ENCODE results near the gene NRSN2.
A peak's percentile ranks its signal among the peaks of the same experiment; 100 is the strongest.
"Not testable (repeated sequence)": the region's sequence is repeated elsewhere in the genome, so short reads cannot be mapped to it uniquely, and the experiment has no call there.

NRSN2 gene

DNA sequence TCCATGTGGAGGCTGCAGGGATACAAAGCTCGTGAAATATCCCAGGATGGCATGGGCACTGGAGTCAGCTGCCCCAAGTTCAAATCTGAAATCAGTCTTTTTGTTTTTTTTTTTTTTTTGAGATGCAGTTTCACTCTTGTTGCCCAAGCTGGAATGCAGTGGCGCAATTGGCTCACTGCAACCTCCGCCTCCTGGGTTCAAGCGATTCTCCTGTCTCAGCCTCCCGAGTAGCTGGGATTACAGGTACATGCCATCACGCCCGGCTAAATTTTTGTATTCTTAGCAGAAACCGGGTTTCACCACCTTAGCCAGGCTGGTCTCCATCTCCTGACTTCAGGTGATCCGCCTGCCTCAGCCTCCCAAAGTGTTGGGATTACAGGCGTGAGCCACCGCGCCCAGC lies 30.7 kb downstream of the NRSN2 start:
- DNase-seq = not testable (repeated sequence)

DNA sequence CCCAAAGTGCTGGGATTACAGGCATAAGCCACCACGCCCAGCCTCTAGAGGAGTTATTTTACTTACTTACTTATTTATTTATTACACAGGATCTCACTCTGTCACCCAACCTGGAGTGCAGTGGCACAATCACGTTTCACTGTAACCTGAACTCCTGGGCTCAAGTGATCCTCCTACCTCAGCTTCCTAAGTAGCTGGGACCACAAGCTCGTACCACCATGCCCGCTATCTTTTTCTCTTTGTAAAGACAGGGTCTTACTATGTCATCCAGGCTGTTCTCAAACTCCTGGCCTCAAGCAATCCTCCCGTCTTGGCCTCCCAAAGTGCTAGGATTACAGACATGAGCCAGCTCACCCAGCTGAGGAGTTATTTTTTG lies 32.0 kb downstream of the NRSN2 start:
- DNase-seq = no peak

DNA sequence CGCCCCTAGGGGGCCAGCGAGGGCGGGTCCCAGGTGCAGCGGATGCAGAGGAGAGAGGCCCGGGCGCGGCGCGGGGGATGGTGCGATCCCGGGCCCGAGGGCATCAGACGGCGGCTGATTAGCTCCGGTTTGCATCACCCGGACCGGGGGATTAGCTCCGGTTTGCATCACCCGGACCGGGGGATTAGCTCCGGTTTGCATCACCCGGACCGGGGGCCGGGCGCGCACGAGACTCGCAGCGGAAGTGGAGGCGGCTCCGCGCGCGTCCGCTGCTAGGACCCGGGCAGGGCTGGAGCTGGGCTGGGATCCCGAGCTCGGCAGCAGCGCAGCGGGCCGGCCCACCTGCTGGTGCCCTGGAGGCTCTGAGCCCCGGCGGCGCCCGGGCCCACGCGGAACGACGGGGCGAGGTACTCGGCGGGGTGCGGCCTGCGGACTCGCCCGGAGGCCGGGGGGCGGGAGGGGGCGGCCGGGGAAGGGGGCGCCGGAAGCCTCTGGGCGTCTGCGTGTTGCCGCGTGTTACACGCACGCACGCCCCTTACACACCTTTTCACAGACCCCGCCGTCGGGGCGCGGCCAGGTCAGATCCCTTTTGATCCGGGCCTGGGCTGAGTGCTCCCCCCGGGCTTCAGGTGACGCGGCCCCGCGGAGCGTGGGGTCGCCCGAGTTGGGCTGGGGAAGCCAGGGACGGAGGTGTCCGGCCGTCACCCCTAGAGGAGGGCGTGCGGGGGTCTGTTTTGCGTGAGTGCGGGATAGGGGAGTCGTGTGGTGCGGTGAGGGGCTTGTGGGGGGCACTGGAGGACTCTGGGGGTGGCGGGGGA lies 34.1 kb downstream of the NRSN2 start:
- peak; percentile 66 for DNase-seq

DNA sequence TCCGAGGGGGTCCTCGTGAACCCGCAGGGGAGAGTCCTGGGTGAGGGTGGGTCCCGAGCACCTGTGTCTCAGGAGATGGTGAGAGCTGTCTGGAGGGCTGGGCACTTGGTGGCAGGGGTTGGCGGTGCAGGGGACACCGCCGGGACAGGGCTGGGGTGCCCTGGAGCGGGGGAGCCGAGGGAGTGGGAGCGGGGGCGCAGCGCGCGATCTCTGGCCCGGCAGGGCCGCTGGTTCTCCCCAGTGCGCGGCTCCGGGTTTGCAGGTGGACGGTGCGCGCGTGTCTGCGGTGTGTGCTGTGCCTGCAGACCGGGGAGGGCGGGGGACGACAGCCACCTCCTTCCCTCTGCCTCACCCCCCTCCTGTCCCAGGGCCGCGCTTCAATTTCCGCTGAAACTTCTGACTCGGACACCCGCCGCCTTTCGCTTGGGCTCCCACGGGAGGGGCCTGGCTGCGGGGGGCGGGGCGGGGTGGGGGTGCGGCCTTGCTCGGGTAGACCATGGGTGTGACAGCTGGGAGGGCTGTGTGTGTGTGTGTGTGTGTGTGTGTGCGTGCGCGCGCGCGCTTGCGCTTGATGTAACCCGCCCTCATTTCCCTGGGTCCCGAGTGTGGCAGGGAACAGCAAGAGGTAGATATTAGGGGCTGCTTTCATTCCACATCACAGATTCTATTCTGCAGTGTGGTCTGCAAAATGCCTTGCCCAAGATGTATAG lies 34.8 kb downstream of the NRSN2 start:
- peak; percentile 84 for DNase-seq

DNA sequence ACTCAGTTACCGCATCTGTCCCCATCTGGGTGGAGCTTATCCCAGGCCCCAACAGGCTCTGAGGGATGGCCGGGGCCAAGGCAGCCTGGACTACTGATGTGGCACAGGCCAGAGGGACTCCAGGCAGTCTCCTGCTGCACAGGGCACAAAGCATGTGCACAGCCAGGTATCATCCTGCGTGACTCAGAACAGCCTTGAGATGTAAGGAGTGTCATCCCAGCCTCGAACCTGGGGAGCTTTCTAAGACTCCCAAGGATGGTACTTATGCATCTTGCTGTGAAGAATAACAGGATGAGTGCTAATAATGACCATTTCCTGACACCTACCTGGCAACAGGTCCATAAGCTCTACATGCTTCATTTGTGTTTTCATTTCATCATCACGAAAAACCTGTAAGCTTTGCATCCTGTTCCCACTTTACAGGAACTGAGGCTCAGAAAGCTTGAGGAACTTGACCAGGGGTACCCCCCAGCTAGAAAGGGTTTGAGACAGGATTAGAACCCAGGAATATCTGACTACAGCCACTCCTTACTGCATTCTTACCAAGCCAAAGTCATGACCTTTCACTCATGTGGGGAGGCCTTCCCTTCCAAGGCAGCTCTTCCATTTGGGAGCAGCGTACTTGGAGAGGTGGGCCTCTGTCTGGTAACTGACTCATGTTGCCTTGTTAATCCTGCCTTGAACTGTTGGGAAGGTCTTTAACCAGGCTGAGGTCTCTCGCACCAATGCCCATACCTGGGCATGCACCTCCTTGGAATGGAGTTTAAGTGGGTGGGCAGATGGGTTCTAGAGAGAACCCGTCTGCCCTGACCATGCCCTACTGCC lies 35.6 kb downstream of the NRSN2 start:
- no peak for DNase-seq

DNA sequence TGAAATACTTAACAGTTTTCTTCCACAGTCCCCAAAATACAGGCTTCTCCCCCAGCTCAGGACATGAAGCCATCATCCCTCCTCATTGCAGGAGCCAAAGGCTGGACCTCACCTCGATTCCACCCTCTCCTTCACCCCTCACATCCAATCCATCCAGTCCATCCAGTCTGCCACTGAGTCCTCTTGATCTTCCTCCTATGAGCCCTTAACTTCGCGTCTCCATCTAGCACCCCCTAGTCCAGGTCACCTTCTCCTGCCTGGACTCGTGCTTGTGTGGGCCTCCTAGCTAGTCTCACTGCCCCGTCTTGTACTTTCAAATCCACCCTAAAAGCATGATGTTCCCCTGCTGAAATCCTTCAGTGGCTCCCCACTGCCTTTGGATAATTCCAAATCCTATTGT lies 37.0 kb downstream of the NRSN2 start:
- no peak for DNase-seq

DNA sequence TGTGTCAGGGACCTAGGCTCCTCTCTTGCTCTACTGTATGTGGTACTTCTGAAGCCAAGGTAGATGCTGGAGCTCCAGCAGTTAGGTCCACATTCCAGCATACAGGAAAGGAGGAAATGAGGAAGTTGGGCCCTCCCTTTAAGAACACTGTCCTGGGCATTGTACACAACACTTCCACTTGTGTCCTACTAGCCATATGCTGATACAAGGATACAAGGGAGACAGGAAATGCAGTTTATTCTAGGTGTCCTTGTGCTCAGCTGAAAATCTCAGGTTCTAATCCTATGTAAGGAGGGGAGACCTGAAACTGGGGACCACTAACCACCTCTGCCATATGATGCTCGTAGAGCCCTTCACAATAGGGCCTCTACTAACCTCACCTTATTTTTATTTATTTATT lies 37.8 kb downstream of the NRSN2 start:
- DNase-seq = no peak

DNA sequence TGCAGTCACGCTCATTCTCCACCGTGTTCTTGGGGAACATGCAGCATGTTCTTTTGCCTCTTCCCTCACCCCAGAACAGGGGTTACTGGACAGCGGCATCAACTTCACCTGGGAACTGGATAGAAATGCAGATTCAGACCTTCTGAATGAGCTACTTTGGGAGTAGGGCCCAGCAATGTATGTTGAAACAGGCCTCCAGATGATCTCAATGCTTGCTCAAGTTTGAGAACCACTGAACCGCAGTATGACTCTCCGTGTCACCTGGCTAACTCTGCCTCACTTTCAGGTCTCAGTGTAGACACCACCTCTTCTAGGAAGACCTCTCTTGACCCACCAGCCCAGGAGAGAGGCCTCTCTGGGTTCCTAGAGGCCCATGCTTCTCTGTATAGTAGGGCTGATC lies 38.5 kb downstream of the NRSN2 start:
- DNase-seq = no peak

DNA sequence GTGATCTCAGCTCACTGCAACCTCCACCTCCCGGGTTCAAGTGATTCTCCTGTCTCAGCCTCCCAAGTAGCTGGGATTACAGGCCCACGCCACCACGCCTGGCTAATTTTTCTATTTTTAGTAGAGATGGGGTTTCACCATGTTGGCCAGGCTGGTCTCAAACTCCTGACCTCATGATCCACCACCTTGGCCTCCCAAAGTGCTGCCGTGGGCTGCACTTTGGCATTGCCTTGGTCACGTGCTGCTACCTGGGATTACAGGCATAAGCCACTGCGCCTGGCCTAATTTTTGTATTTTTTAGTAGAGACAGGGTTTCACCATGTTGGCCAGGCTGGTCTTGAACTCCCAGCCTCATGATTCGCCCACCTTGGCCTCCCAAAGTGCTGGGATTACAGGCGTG lies 39.7 kb downstream of the NRSN2 start:
- not testable (repeated sequence) for DNase-seq

DNA sequence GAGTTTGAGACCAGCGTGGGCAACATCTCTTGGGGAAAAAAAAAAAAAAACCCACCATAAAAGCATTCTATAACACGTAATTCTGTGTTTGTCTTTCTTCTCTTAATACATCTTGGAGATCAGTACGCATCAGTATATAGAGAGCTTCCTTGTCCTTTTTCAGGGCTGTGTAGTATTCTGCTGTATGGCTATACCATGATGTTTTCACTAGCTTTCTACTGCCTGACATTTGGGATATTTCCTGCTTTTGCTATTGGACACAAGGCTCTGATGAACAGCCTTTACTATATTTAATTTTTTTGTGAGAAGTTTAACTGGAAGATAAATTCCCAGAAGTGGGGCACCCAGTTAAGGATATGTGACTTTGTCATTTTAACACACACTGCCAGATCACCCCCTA lies 40.6 kb downstream of the NRSN2 start:
- DNase-seq = no peak

DNA sequence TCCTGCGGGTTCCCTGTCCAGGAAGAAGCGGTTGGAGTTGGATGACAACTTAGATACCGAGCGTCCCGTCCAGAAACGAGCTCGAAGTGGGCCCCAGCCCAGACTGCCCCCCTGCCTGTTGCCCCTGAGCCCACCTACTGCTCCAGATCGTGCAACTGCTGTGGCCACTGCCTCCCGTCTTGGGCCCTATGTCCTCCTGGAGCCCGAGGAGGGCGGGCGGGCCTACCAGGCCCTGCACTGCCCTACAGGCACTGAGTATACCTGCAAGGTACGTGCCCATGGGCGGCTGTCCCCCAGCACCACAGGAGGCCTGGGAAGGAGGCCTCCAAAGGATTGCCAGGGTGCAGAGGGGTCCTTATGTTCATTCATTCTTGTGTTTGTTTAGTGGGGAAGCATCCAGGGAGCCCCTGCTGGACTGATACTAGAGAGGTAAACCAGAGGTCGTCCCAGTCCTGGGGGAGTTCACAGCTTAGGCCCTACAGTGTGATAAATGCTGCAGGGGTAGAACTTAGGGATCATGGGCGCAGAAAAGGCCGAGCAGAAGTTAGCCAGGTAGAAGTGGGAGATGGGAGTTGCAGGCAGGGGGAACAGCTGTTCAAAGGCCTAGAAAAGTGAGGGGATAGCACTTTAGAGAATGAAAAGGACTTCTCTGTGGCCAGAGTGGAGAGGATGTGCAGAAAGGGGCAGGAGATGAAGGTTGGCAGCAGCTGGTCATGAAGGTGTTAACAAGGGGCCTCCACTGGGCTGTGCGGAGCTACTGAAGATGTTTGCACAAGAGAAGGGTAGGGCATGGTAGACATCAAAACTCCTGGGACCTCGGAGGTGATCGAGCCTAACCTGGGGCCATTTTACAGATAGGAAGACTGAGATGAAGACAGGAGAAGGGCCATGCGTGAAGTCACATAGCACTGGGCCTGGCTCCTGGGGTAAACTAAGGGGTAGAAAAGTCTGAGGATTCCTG lies 41.4 kb downstream of the NRSN2 start:
- no peak for DNase-seq

DNA sequence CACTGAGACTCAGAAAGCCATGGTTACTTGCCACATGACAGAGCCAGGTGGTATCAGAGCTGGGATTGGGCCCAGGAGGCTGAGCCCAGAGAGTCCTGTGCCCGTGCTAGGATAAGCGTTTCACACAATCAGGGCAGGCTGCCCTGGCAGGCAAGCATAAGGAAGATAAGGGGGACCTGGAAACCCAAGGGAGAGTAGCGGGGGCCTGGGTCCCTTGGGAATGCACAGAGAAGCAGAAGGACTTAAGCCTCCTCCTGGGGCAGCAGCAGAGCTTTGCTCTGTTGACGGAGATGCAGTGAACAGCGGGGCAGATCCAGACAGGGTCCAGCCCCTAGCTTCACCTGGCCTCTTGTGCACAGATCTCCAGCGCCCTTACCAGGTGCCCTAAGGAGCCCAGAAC lies 42.3 kb downstream of the NRSN2 start:
- DNase-seq = no peak

DNA sequence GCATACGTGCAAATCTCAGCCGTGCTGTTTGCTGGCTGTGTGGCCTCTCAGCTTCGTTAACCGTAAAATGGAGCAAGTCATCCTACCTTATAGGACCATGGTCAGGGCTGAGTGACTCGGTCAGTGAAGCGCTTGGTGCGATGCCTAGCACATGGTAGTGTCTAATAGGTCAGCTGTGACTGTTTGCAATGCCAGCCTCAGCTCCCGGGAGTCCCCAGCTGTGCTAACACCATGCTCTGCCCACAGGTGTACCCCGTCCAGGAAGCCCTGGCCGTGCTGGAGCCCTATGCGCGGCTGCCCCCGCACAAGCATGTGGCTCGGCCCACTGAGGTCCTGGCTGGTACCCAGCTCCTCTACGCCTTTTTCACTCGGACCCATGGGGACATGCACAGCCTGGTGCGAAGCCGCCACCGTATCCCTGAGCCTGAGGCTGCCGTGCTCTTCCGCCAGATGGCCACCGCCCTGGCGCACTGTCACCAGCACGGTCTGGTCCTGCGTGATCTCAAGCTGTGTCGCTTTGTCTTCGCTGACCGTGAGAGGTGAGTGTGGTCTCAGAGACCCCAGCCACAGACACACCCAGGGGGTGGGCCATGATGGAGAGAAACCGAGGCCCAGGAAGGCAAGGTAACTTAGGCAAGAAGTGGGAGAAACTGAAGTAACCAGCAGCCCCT lies 44.3 kb downstream of the NRSN2 start:
- DNase-seq = no peak

DNA sequence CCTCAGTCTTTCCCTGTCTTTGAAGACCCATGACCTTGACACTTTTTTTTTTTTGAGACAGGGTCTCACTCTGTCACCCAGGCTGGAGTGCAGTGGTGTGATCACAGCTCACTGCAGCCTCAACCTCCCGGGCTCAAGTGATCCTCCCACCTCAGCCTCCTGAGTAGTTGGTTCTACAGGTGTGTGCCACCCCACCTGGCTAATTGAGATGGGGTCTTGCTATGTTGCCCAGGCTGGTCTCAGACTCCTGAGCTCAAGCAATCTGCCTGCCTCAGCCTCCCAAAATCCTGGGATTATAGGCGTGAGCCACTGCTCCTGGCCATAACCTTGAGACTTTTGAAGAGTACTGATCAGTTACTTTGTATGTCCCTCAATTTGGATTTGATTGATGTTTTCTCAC lies 46.4 kb downstream of the NRSN2 start:
- DNase-seq = not testable (repeated sequence)

DNA sequence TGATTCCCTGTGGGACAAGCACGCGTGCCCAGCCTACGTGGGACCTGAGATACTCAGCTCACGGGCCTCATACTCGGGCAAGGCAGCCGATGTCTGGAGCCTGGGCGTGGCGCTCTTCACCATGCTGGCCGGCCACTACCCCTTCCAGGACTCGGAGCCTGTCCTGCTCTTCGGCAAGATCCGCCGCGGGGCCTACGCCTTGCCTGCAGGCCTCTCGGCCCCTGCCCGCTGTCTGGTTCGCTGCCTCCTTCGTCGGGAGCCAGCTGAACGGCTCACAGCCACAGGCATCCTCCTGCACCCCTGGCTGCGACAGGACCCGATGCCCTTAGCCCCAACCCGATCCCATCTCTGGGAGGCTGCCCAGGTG lies 49.3 kb downstream of the NRSN2 start:
- no peak for DNase-seq

DNA sequence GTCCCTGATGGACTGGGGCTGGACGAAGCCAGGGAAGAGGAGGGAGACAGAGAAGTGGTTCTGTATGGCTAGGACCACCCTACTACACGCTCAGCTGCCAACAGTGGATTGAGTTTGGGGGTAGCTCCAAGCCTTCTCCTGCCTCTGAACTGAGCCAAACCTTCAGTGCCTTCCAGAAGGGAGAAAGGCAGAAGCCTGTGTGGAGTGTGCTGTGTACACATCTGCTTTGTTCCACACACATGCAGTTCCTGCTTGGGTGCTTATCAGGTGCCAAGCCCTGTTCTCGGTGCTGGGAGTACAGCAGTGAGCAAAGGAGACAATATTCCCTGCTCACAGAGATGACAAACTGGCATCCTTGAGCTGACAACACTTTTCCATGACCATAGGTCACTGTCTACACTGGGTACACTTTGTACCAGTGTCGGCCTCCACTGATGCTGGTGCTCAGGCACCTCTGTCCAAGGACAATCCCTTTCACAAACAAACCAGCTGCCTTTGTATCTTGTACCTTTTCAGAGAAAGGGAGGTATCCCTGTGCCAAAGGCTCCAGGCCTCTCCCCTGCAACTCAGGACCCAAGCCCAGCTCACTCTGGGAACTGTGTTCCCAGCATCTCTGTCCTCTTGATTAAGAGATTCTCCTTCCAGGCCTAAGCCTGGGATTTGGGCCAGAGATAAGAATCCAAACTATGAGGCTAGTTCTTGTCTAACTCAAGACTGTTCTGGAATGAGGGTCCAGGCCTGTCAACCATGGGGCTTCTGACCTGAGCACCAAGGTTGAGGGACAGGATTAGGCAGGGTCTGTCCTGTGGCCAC lies 49.9 kb downstream of the NRSN2 start:
- no peak for DNase-seq

DNA sequence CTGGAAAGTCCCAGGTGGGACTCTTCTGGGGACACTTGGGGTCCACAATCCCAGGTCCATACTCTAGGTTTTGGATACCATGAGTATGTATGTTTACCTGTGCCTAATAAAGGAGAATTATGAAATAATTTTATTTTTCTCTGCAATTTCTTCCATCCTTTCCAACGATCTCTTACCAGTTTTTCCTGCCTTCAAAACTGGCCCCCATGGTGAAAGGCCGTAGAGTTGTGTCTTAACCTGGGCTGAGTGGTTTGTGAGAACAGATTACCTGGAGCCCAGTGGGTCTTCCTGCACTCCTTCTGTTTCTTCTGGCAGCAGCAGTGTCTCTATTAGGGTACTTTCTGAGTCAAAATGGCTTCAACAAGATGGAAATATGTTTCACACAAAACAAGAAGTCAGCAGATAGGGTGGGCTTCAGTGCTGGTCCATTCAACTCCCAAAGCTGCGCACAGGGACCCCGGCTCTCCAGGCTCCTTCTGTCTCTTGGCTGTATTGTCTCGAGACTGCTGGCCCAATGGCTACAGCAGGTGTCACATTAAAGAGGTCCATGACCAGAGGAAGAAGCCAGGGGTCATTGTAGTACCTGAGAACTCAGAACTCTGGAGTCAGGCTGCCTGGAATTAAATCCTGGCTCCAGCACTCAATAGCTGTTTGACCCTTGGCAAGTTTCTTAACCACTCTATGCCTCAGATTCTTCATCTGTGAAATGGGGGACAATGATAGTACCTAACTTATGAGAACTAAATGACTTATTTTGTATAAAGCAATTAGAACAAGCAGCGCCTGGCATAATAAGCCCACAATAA lies 50.7 kb downstream of the NRSN2 start:
- no peak for DNase-seq

DNA sequence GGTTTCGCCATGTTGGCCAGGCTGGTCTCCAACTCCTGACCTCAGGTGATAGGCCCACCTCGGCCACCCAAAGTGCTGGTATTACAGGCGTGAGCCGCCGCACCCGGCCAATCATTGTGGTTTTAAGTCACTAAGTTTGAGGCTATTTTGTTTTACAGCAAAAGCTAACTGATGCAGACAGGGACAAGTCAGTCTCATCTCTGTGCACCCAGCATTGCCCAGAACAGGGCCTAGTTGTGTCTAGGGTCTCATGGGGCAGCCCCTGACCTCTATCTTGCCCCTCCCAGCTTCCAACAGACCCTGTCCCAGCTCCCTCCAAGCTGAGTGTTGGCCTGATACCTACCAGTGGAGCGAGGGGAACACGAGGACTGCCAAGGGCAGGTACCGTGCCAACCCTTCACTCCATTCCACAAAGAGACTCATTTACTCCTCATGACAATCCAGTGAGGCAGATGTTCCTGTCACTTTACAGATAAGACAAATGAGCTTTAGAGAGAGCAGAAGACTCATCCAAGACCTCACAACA lies 52.3 kb downstream of the NRSN2 start:
- DNase-seq = no peak

DNA sequence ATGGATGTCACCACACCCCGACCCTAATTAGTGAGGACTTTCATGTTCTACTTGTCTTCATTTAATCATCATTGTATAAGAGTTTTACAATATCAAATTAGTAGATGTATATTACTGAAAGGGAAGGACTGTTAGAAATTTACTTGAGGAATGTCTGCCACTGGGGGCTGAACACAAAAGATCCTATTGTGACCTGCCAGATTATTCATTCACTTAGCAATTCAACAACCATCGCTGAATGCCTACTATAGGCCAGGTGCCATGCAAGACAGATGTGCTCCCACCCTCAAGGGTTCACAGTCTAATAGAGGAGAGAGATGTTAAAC lies 53.2 kb downstream of the NRSN2 start:
- DNase-seq = no peak

Data from CD4-positive, alpha-beta T cell treated with Interleukin-6 for 4 hours (primary cell).